Measurements from ENCODE around the gene LDLRAD4. TPM values are rescaled to one million over a fixed set of nuclear protein-coding genes. Genes with fewer than 3 reads are reported as not detected.

Gene LDLRAD4
- total RNA-seq, 1 donor: 0.54 TPM

- no peak for DNase-seq (ENCODE audit: low read depth)
- no peak for TF ChIP-seq CTCF (IDR thresholded peaks at IDR 0.05; ENCODE audit: insufficient read depth, low read length)
- no peak overlapping the region for H3K4me3 ChIP-seq (ENCODE audit: low read depth, low read length)
These were observed 7.0 kb upstream of the LDLRAD4 start for GRCh38 chr18:13211534-13211933.

GRCh38 chr18:13213036-13213795, 5.3 kb upstream of the LDLRAD4 start:
- TF ChIP-seq CTCF (IDR thresholded peaks at IDR 0.05; ENCODE audit: insufficient read depth, low read length): no peak
- no peak for DNase-seq (ENCODE audit: low read depth)
- H3K4me3 ChIP-seq (ENCODE audit: low read depth, low read length): no peak overlapping the region

- no peak overlapping the region for H3K4me3 ChIP-seq (ENCODE audit: low read depth, low read length)
- DNase-seq (ENCODE audit: low read depth): no peak
- TF ChIP-seq CTCF (IDR thresholded peaks at IDR 0.05; ENCODE audit: insufficient read depth, low read length): no peak
These were observed 4.0 kb upstream of the LDLRAD4 start for GRCh38 chr18:13214609-13215008.

GRCh38 chr18:13216092-13216582, 2.4 kb upstream of the LDLRAD4 start:
- no peak overlapping the region for H3K4me3 ChIP-seq (ENCODE audit: low read depth, low read length)
- DNase-seq (ENCODE audit: low read depth): peak; percentile 60
- peak; percentile 64 for TF ChIP-seq CTCF (IDR thresholded peaks at IDR 0.05; ENCODE audit: insufficient read depth, low read length)

GRCh38 chr18:13216711-13217465, 1.7 kb upstream of the LDLRAD4 start:
- no peak overlapping the region for H3K4me3 ChIP-seq (ENCODE audit: low read depth, low read length)
- TF ChIP-seq CTCF (IDR thresholded peaks at IDR 0.05; ENCODE audit: insufficient read depth, low read length): no peak

GRCh38 chr18:13217466-13217961, 1.0 kb upstream of the LDLRAD4 start:
- TF ChIP-seq CTCF (IDR thresholded peaks at IDR 0.05; ENCODE audit: insufficient read depth, low read length): no peak
- H3K4me3 ChIP-seq (ENCODE audit: low read depth, low read length): peak overlapping the region; percentile 46
- no peak for DNase-seq (ENCODE audit: low read depth)

More at GRCh38 chr18:13216711-13217465, 1.7 kb upstream of the LDLRAD4 start:
- no peak for DNase-seq (ENCODE audit: low read depth)
